HG02798 (cell line): ENCODE results near the gene NOX4.
"Not testable (repeated sequence)": the region's sequence is repeated elsewhere in the genome, so short reads cannot be mapped to it uniquely, and the experiment has no call there.

Experiments
- ATAC-seq: cut with Tn5 transposase; IDR thresholded peaks from one replicate; pipeline ENCODE4 v1.9.1; 2021; ENCODE audit warnings: mild to moderate bottlenecking; ENCODE audit not compliant: unreplicated experiment, poor library complexity

The NOX4 gene

DNA sequence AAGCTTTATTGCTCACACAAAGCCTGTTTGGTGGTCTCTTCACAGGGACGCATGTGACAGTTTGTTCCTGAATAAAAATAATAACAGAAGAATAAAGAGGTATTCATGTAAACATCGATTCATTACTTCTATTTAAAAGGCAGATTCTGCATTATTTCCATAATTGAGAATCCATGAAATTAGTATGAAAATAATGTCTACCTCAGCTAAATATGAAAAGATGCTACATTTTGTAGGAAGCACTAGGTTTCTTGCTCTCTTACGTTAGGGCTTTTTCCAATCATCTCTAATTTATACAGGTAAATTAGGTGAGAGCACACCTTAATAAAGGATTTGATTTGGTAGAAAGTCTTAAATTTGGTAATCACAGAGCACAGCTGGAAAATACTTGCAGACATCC is 103.7 kb downstream of the NOX4 start:
- ATAC-seq, result not testable (repeated sequence)

DNA sequence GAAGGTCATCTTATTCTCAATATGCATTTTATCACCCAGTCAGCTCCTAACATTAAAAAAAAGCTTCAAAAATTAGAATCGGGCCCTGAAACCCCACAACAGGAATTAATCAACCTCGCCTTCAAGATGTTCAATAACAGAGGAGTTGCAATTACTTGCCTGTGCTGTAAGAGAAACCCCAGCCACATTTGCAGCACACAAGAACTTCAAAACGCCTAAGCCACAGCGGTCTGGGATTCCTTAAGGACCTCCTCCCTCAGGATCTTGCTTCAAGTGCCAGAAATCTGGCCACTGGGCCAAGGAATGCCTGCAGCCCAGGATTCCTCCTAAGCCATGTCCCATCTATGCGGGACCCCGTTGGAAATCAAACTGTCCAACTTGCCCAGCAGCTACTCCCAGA is 108.2 kb downstream of the NOX4 start:
- ATAC-seq, result not testable (repeated sequence)

DNA sequence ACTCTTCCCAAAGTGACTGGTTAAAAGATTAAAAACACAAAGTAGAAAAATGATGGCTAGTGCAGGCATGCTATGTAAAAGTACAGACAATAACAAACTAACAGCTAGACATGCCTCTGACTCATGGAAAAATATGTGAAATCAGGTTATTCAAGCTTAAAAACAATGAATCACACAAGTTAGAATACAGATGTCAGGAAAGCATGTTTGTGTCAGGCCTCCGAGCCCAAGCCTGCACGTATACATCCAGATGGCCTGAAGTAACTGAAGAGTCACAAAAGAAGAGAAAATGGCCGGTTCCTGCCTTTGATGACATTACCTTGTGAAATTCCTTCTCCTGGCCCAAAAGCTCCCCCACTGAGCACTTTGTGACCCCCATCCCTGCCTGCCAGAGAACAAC is 110.1 kb downstream of the NOX4 start:
- no peak for ATAC-seq

GRCh38 chr11:89379976-89380771 is 111.0 kb downstream of the NOX4 start:
- ATAC-seq, result not testable (repeated sequence)

- not testable (repeated sequence) for ATAC-seq
Observed at GRCh38 chr11:89378986-89379385, 112.2 kb downstream of the NOX4 start.

DNA sequence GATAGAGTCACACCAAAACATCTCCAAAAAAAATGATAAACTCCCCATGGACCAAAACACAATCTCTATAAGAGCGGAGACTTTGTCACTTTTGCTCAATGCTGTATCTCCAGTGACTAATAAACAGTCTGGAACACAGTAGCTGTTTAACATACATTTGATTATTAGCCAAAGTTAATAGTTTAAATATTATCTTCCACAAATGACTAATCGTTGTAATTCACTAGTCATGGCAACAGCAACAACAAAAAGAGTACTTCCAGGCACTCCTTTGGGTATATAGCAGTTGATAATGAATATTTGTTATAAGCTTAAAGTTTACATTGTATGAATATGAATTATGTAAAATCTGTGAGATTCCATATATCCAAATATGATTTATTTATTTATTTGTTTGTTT is 121.8 kb downstream of the NOX4 start:
- not testable (repeated sequence) for ATAC-seq

DNA sequence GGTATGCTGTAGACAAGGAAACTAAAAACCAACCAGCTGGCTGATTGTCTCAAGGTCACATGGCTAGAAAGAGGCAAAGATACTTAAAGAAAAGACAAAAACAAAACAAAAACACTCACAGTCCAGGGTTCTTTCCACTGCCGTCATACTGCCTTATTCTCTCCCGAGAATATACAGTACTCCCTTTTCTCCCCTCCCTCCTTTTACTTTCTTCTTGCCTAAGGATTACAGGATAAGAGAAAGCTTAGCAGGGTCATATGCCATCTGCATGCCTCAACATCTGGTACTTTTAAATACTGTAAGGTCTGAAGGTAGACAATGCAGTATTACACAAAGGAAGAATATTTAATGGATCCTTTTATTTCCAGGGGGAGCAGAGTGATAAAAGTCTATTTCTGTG is 126.3 kb downstream of the NOX4 start:
- not testable (repeated sequence) for ATAC-seq

DNA sequence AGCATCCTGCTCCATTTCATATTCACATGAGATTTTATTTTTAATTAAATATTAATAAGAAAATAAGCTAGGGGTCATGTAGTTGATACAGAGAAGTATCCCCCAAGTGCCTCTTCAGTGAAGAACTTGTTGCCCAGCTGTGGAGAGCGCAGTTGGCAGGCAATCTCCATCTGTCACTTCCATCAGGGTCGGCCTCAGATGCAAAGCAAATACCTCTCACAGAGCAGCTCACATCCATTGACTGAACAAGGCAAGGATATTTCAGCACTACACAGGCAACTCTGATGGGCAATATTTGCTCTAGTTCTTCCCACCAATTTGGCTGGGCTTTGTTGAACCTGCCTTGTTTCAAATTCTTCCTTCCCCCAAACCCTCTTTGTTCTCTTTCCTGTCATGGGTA is 129.4 kb downstream of the NOX4 start:
- no peak for ATAC-seq

DNA sequence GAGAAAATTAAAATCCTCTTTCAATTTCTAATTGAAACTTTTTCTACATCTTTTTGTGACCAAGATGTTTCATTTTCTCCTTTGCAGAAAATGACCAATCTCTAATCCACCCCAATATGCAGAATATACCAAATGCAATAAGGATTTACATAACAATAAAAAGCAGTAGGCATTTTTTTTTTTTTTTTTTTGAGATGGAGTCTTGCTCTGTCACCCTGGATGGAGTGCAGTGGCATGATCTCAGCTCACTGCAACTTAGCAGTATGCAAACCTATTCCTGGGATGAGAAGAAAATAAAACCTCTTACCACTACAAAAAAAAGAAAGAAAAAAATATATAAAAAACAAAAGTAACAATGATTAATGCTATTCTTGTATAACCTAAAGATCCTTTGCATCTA is 132.0 kb downstream of the NOX4 start:
- ATAC-seq, result not testable (repeated sequence)

- no peak for ATAC-seq
Observed at GRCh38 chr11:89358761-89359160, 132.4 kb downstream of the NOX4 start.

- no peak for ATAC-seq
Observed at GRCh38 chr11:89355646-89356045, 135.5 kb downstream of the NOX4 start.

- not testable (repeated sequence) for ATAC-seq
Observed at GRCh38 chr11:89354513-89354912, 136.7 kb downstream of the NOX4 start.

- no peak for ATAC-seq
Observed at GRCh38 chr11:89347071-89347470, 144.1 kb downstream of the NOX4 start.

- ATAC-seq, result no peak
Observed at GRCh38 chr11:89346601-89347000, 144.6 kb downstream of the NOX4 start.

DNA sequence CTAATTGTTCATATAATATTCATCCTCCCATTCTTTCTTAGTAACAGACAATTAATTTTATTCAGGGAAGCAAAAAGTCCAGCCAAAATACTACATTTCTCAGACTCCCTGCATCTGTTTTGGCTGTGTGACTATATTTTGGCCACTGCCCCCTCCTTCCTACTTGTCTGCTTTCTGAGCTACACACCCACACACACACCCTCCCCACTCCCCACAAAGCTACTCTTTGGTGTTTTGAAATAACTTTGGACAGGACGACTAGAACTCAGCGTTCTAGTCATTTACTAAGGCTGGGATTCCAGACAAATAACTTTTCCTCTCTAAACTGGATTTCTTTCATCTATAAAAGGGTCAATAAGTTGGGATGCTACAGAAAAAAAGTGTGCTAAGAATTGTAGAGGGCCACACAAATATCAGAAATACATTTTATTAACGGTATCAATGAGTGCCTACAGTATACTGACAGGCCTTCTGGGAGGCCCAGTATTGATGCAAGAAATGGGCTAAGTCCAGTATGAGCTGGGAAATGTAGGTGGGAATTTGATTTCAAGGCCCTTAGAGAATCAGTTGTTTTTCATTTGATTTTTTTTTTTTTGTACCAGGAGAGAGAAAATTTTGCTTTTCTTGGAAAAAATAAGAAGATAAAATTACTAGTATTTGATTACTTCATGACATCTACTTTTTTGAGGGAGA is 148.1 kb downstream of the NOX4 start:
- ATAC-seq, result not testable (repeated sequence)

- not testable (repeated sequence) for ATAC-seq
Observed at GRCh38 chr11:89340450-89340849, 150.7 kb downstream of the NOX4 start.

- ATAC-seq, result not testable (repeated sequence)
Observed at GRCh38 chr11:89338073-89338472, 153.1 kb downstream of the NOX4 start.

GRCh38 chr11:89337100-89337650 is 154.0 kb downstream of the NOX4 start:
- ATAC-seq, result not testable (repeated sequence)

GRCh38 chr11:89333704-89334103 is 157.5 kb downstream of the NOX4 start:
- ATAC-seq, result not testable (repeated sequence)

- not testable (repeated sequence) for ATAC-seq
Observed at GRCh38 chr11:89331940-89332339, 159.2 kb downstream of the NOX4 start.

DNA sequence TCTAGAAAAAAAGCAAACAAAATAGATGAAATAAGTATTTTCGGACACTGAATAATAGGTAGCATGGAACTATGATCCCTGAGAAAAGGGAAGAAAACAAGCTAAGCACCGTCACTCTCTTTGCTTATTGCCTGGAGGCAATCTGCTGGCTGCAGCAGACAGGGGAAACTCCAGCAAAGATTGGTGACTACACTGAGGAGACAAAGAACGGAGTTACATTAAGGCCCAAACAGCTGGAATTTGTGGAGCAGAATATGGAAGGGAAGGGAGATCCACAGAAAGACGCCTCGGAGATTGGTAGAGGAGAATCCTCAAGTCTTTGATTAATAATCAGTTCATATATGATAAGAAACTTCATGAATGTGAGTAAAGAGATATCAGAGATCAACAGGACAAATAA is 163.3 kb downstream of the NOX4 start:
- no peak for ATAC-seq
